ENCODE results near the gene KCTD13.
"Not testable (repeated sequence)": the region's sequence is repeated elsewhere in the genome, so short reads cannot be mapped to it uniquely, and the experiment has no call there.

Gene KCTD13

DNA sequence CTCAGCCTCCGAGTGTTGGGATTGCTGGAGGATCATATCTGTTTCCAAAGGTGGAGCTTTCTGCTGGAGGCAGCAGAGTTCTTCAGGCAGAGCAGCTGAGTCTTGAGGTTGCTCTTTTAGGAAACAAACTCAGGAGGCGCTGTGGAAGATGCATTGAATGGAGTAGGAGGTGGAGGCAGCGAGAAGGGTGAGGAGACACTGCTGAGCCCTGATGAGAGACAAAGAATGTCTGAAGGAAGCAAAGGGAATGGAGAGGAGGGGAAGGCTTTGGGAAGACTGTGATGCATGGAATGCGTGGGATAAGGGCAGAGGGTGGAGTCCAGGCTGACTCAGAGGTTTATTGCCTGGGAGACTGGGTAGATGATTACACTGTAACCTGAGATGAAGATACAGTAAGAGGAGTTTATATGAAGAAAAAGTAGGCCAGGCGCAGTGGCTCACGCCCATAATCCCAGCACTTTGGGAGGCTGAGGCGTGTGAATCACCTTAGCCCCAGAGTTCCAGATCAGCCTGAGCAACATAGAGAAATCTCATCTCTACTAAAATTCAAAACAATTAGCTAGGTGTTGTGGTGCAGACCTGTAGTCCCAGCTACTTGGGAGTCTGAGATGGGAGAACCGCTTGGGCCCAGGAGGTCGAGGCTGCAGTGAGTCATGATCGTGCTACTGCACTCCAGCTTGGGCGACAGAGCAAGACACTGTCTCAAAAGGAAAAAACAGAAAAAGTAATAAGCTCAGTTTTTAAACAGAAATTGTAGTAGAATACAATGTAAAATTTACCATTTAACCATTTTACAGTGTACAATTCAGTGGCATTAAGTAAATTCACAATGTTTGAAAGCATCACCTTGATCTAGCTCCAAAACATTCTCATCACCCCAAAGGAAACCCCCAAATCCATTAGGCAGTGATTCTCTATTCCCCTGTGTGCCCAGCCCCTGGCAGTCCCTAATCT lies 18.1 kb upstream of the KCTD13 start:
- DNase-seq (ENCODE audit: low read depth): no peak

DNA sequence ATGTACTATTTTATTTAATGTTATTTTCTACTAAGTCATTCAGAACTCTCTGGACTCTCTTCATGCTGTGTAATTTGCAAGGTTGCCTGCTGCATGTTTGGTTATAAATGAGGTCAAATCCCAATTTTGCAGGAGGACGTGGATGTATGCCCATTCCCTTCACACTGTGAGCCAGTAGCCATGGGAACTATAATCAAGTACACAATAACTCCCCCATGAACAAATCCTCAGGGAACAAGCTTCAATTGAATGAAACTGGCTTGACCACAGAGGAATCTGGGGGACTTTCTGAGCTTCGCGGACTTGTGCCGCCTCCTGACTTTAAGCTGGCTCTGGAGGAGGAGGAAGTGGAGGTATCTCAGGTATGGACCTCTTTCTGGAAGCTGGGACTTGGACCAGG lies 14.6 kb upstream of the KCTD13 start:
- no peak for DNase-seq (ENCODE audit: low read depth)

DNA sequence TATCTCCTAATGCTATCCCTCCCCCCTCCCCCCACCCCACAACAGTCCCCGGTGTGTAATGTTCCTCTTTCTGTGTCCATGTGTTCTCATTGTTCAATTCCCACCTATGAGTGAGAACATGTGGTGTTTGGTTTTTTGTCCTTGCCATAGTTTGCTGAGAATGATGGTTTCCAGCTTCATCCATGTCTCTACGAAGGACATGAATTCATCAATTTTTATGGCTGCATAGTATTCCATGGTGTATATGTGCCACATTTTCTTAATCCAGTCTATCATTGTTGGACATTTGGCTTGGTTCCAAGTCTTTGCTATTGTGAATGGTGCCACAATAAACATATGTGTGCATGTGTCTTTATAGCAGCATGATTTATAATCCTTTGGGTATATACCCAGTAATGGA lies 5.7 kb upstream of the KCTD13 start:
- not testable (repeated sequence) for DNase-seq (ENCODE audit: low read depth)

DNA sequence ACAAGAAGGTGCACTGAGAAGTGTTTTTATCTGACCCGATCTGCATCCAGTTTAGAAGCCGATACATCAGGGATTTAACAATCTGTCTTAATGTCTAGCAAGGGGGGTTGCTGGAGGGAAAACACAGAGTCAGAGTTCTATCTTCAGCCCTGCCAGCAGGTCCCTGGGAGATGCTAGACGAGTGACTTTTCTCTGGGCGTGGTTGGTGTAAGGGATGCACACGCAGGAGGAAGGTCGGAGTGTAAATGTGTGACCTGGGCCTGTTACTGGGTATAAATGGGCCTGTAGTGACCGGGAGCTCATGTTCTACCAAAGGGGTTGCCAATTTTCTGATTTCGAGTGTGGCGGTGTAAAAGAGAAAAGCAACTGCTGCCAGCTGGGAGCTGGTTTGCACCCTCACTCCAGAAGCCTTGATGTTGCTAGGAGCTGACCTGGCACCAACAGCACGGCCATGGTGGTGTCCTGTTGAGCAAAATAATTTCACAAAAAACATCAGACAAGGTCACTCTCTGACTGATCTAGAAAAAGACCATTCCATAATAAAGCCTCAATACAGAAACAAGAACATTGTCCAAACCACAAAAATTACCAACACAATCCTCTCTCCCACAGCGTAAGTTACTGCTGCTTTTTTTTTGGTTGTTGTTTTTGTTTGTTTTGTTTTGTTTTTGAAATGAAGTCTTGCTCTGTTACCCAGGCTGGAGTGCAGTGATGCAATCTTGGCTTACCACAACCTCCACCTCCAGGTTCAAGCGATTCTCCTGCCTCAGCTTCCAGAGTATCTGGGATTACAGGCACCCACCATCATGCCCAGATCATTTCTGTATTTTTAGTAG lies 1.3 kb upstream of the KCTD13 start:
- no peak for DNase-seq (ENCODE audit: low read depth)

DNA sequence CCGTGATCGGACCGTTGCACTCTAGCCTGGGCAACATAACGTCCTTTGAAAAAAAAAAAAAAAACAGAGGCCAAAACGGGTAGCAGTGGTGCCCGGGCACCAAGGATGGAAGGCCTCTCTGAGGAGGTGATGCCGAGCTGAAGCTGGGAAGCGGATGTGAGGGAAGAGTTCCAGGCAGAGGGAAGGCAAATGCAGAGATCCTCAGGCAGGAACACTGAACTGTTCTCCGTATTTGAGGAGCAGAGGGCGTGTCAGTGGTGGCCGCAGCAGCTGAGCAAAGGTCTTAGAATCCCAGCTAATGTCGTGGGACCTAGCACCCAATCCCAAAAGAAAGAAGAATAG lies 656 bp upstream of the KCTD13 start:
- no peak for DNase-seq (ENCODE audit: low read depth)

DNA sequence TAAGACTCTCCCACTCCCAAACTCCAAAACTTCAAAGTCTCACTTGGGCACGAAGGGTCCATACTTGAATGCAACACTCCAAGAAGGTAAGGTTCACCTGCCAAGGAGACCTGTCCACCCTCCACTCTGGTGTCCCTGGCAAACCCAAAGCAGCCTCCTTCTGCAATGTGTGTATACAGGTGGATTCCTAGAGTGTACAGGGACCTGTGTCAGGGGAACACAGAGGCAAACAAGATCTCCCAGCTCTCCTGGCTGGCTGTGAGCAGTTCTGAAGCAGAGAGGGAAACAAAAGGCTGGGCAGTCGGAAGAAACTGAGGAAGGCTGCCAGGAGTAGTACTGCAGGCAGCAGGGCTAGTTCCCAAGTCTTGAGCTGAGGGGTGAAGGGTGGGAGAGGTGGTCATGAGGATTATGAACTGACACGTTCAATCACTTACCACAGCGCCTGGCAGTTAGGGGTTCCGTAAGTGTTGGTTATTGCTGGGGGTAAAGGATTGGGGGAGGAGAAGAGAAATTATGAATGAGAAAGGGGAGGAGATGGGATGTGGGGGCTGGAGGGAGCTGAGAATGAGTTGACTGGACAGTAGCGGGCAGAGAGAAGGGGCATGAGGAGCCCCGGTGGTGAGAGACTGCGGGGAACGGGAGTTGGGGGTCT lies 795 bp downstream of the KCTD13 start:
- no peak for DNase-seq (ENCODE audit: low read depth)

DNA sequence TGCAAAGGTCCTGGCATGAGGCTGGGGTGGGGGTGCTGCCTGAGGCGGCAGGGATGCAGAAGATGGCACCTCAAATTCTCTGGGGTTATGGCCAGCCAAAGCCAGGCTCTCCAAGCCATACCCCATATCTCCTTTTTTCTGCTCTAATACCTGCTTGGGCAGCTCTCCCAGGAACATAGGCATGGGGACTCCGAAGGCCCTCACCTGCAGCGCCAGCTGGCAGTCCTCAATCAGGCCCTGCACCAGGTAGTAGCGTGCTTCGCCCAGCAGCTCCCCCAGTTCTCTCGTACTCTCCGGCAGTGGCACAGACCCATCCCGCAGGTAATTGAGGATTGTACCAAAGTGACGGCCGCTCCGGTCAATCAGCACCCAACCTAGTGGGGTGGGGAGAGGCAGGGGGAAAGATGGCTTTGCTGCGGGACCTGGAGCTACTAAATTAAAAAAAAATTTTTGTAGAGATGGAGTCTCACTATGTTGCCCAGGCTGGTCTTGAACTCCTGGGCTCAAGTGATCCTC lies 3.0 kb downstream of the KCTD13 start:
- DNase-seq (ENCODE audit: low read depth): no peak

DNA sequence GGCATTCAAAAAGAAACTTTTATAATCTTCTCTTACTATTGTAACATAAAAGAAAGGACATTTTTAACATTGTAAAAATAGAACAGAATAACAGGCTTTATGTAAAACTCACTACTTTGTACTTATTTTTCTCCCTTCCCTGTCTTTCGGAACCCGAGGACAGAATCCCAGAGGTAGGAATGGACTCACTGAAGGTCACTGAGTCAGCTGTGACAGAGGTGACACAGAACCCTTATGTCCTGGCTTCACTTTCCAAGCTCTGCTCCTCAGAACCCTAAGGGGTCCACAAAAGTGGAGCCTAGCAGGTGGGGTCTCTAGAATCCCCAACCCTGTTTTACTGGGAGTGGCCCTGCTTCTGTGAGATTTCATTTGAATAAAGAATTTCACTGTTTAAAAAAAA lies 3.7 kb downstream of the KCTD13 start:
- no peak for DNase-seq (ENCODE audit: low read depth)

DNA sequence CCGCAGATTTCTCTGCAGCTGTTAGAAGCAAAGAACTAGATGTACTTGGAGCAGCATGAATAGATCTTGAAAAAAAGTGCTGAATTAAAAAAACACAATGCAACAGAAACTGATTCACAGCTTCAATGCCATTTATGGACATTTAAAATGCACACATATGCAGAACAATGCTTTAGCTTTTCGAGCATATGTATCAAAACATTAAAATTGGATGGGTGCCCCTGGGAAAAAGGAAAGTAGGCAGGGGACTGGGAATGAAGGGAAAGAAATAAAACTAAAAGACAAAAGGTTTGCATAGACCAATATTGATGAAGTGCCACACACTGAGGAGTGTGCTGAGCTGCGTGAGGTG lies 5.0 kb downstream of the KCTD13 start:
- DNase-seq (ENCODE audit: low read depth): no peak

DNA sequence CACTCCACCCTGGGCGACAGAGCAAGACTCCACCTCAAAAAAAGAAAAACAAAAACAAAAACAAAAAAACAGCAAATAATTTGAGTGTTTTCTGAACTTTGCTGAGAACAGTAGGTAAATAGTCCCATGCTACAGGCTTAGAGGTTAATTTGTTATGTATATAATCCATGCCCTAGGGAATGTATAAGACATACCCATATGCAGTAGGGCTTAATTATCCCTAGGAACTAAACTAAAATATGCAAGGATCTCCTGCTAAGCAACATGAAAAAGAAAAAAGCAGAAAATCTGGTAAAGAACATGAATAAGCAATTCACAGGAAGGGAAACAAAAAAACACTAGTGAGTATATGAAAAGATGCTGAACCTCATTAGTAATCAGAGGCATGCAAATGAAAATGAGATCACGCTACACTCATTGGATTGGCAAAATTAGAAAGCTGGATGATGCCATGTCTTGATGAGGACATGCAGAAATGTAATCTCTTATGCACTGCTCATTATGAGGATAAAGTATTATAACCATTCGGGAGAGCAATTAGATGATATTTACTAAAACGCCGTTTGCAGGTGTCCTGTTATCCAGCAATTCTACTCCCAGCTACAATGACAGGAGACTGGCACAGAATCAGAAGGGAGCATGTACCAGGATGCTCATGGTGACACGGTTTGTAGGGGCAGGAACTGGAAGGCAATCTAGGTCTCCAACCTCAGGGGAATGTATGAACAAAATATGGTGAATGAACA lies 5.6 kb downstream of the KCTD13 start:
- DNase-seq (ENCODE audit: low read depth): no peak

DNA sequence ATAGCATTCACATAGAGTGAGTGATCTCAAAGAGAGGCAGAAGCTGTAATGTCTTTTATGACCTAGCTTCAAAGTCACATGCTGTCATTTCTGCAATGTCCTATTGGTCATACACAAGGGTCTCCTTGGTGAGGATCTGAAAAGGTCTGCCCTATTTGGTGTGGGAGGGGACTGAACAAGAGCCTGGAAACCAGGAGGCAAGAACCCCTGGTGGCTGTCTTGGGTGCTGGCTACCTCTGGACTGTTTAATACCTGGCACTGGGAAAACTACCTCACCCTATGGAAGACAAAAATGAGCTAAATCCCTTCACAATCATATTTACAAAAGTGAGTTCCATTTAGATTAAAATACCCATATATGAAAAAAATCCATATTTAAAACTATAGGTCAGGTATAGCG lies 9.0 kb downstream of the KCTD13 start:
- no peak for DNase-seq (ENCODE audit: low read depth)

DNA sequence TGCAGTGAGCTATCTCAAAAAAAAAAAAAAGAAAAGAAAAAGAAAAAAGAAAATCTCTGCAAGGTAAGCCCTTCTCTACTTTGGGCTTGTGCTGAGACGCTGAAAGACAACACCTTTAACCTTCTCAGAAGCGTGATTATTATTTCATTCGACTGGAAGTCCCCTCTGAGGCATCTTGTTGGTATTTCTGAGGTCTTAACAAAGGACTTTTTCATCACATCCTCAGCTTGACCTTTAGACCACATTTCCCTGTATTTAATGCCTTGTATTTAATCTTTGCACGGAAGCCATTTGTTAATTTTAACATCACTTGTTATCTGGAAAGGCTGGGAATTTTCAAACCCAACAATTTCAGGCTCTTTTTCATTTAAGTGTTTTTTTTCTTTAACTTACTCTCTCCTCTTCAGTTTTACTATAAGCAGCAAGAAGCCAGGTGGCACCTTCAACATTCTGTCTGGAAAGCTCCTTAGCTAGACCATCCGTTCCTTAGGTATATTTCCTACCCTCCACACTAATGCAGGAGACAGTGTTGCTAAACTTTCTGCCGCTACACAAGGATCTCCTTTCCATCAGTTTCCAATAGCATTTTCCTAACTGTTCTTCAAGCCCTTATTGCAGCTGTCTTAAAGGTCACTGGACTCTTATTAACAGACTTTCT lies 10.3 kb downstream of the KCTD13 start:
- no peak for DNase-seq (ENCODE audit: low read depth)

DNA sequence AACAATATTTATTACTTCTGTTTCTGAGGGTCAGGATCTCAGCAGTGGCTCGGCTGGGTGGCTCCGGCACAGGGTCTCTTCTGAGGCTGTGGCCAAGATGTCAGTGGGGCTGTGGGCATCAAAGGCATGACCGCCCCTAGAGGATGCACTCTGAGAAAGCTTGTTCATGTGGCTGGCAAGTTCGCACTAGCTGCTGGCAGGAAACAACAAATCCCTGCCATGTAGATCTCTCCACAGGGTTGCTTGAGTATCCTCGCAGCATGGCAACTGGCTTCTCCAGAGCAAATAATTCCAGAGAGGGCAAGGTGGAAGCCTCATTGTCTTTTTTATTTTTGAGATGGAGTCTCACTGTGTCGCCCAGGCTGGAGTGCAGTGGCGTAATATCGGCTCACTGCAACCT lies 12.5 kb downstream of the KCTD13 start:
- DNase-seq (ENCODE audit: low read depth): no peak

DNA sequence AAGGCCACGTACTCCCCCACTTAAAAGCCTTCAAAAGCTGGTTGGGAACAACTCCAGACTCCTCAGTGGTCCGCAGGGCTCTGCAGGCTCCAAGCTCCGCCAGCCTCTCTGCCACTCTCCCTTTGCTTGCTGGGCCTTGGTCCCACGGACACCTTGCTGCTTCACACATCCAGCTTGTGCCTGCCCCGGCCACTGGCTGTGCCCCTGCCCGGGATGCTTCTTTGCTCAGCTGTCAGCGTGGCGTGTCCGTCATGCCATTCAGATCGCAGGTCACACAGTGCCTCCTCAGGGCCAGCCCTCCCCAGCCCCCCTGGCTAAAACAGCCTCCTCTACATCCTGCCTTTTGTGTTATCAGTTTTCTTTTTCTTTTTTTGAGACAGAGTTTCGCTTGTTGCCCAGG lies 13.9 kb downstream of the KCTD13 start:
- no peak for DNase-seq (ENCODE audit: low read depth)

DNA sequence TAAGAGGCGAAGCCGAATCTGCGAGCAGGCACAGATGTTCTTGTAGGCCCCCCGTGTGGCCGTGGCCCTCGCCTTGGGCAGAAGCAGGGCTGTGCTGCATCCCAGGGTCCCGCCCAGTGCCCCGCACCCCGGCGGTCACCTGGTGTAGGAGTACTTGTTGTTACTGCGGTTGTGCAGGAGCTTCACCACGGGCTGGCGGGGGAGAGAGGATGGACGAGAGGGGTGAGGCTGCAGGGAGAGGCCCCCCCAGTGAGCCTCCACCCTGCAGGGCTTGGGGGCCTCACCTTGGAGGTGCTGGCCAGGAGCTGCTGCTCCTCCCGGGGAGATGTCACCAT lies 14.4 kb downstream of the KCTD13 start:
- DNase-seq (ENCODE audit: low read depth): no peak

DNA sequence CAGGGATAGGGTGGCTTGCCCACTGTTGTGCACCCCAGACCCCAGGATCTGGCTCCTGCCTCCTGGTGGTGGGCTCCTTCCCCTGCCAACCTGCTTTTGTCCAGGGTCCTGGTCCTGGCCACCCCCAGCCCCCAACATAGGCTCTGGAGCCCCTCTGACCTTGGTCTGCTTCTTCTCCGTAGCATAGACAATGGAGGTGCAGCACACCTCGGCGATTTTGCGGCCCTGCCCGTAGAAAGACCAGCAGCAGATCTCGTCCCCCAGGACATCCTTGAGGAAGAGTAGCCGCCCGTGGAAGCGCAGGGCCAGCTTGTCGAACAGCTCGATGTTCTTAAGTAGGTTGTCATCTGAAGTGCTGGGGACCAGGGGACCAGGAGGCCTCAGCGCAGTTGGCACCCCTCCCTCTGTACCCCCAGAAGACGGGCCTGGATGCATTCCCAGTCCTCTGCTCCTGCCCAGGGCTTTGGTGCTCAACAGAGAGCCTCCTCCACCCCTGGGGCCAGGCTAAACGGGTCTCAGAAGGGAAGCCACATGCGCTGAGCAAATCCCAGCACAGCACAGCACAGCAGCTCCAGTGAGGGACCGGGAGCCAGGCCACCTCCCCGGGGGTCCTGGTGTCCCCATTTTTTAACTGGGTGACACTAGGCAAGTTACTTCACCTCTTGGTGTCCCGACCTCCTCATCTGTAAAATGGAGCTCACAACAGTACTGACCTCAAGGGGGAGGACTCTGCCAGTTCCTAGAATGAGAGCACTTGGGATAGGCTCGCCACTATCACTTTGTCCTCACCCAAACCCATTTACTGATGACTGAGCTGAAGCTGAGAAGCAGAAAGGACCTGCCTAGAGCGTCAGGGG lies 15.0 kb downstream of the KCTD13 start:
- no peak for DNase-seq (ENCODE audit: low read depth)

DNA sequence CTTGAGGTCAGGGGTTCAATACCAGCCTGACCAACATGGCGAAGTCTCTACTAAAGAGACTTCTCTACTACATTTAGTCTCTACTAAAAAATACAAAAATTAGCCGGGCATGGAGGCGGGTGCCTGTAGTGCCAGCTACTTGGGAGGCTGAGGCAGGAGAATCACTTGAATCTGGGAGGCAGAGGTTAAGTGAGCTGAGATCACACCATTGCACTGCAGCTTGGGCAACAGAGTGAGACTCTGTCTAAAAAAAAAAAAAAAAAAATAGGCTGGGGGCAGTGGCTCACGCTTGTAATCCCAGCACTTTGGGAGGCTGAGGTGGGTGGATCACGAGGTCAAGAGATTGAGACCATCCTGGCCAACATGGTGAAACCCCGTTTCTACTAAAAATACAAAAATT lies 16.2 kb downstream of the KCTD13 start:
- DNase-seq (ENCODE audit: low read depth): not testable (repeated sequence)

DNA sequence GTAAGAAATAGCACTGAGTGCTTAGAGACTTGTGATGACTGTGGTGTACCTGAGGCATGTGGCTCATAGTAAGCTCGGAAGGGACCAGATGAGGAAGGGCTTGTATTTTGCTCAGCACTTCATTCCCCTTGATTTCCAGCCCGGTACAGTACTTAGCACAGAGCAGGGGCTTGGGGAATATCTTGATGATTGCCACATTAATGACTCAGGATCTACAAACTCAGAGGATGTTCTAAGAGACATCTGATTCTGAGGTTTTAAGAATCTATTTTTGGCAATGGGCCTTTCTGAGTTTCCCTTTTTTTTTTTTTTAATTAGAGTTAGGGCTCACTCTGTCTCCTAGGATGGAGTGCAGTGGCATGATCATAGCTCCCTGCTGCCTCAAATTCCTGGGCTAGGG lies 16.6 kb downstream of the KCTD13 start:
- no peak for DNase-seq (ENCODE audit: low read depth)

DNA sequence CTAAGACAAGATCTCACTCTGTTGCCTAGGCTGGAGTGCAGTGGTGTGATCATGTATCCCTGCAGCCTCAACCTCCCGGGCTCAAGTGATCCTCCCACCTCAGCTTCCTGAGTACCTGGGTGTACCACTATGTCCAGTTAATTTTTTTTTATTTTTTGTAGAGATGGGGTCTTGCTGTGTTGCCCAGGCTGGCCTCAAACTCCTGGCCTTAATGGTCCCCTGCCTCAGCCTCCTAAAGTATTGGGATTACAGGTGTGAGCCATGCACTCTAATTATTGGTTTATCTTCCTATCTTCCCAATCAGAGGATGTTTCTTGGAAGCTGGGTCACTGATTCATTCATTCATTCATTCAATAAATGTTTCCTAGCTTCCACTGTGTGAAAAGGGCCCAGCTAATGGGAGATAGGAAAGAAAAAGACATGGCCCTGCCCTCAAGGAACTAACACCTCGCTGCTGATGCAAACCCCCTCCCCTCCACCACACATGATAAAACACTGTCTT lies 17.3 kb downstream of the KCTD13 start:
- DNase-seq (ENCODE audit: low read depth): no peak

DNA sequence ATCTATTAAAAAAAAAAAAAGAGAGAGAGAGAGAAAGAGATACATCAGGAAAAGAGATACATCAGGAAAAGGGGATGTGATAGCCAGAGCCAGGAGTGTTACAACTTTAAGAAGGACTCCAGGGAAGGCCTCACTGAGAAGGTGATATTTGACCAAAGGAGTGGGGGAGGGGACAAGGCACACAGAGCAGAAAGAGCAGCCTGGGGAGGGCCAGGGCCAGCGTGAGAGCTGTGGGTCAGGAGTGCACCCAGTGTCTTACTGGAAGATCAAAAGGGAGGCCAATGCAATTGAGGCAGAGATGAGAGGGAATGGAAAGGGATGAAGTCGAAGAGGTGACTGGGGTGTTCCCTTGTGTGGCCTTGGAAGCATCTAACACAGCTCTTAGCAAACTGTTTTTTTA lies 18.1 kb downstream of the KCTD13 start:
- DNase-seq (ENCODE audit: low read depth): no peak
